CD4-positive, alpha-beta T cell treated with Interleukin-6 for 4 hours (primary cell): ENCODE data around the gene FFAR4.

ENCODE experiments used
- DNase-seq: peaks from one replicate; pipeline ENCODE4 v3.0.0-alpha.2; 2020; ENCODE audit warnings: mixed read lengths

The FFAR4 gene

GRCh38 chr10:93573051-93573909 lies 6.8 kb downstream of the FFAR4 start:
- no peak for DNase-seq

DNA sequence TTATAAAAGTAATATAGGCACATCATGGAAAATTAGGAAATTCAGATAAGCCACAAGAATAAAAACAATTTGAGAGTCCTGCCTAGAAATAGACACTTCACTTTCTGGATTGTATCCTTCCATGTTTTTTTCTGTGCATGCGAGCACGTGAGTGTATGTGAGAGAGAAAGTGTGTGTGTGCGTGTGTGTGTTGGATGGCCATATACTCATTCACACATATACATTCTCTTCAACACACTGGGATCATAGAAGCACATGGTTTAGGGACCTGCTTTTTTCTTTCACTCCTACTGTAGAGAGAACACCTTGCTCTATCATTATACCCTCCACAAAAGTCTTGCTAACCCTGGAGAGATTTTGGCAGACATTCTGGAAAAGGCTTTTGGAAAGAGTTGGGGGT lies 7.5 kb downstream of the FFAR4 start:
- no peak for DNase-seq

- no peak for DNase-seq
Measured at GRCh38 chr10:93576888-93577287, 10.4 kb downstream of the FFAR4 start.

DNA sequence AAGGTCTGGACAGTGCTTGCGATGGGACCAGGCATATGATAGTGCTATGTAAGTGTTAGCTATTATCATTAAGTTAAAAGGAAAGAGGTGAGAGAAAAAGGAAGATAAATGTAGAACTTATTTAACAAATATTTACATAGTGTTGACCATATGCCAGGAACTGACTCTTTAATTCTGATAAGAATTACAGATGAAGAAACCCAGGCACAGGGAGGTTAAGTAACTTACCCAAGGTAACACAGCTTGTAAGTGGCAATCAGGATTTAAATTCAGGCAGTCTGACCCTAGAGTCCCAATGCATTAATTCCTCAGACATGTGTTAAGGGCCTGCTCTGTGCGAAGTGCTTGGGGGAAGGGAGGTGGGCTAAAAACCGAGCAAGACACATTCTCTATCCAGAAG lies 11.1 kb downstream of the FFAR4 start:
- no peak for DNase-seq

GRCh38 chr10:93579089-93579488 lies 12.6 kb downstream of the FFAR4 start:
- no peak for DNase-seq

GRCh38 chr10:93579985-93580711 lies 13.7 kb downstream of the FFAR4 start:
- no peak for DNase-seq

- DNase-seq, result no peak
Measured at GRCh38 chr10:93580828-93581227, 14.4 kb downstream of the FFAR4 start.

- DNase-seq, result no peak
Measured at GRCh38 chr10:93584445-93584844, 18.0 kb downstream of the FFAR4 start.

DNA sequence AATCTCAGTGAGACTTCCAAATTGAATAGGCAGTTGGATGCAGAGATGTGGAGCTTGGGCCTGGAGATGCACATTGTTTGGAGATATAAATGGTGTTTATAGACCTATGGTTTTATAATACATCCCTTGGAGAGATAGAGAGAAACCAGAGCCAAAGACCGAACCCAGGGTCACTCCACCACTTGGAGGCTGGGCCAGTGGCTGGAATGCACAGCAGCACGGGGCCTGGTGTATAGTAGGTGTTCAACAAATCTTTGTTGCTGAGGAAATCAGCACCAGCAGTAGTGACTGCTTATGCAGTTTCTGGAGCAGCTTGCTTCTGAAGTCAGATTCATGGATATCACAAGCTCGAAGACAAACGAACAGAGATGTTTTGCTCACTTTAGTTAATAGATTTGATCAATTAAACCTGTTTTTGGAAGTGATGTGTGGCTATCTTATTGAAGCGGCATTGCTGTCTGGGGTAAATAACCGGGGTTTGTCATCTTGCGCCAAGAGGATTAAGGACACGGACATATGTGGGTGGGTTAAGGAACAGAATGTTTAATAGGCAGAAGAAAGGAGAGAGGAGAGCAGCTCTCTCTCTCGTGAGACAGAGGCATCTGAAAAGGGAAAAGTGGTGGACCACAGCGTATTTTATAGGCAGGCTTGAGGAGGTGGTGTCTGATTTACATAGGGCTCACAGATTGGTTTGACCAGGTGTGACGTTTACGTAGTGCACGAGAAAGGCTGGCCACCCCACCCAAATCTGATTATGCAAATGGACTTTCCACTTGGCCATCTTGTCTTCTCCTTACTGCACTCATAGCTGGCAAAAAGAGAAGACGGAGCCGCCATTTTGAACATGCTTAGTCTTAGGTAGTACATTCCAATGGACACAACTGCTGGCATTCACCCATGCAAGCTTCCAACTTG lies 23.4 kb downstream of the FFAR4 start:
- no peak for DNase-seq

GRCh38 chr10:93590638-93591037 lies 24.2 kb downstream of the FFAR4 start:
- DNase-seq, result no peak

DNA sequence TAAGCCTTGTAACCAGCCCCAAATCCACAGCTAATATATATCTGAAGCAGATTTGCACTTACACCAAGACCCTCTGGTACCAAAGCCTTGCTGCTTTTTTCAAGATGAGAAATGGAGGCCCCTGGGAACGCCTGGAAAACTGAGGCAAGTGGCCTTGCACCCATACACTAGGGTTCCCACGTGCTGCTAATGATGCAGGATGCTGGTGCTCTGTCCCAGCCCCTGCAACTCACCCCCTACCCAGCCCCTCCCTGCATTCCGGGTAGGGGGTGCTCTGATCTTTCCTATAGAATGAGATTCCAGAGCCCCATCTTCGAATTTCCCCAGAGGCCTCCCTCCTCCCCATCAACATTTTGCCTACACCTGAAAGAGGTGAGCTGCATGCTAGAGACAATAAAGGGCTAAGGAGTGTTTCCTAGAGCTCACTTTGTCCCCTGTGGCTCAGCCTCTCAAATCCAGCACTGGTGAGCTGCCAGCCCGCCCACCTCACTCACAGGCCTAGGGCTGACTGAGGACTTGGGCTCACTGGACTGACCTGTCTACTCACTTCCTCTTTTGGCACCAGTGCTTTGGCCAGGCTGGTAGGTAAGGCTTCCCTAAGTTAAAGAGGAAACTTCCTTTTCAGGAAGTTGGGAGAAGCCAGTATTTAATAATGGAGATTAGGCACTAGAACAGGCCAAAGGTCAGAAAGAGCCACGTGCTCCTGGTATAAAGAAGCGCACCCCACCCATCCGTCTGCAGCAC lies 24.8 kb downstream of the FFAR4 start:
- DNase-seq, result no peak

DNA sequence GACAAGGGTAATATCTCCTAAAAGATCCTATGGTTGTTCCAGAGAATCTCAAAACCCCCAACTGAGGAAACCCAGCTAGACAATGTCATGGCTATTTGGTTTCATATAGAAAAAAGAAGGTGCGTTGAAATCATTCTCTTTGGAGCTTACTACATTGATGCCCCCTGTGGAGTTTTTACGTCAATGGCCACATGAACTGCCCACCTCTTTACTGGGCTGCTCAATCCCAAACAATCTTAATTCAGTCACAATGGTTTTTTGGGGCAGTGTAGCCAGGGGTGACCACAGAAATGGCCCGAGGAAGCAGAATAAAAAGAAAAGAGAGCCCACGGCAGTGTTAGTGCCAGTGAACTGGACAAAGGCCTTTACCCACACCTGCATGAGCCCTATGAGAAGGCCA lies 26.8 kb downstream of the FFAR4 start:
- DNase-seq, result no peak

DNA sequence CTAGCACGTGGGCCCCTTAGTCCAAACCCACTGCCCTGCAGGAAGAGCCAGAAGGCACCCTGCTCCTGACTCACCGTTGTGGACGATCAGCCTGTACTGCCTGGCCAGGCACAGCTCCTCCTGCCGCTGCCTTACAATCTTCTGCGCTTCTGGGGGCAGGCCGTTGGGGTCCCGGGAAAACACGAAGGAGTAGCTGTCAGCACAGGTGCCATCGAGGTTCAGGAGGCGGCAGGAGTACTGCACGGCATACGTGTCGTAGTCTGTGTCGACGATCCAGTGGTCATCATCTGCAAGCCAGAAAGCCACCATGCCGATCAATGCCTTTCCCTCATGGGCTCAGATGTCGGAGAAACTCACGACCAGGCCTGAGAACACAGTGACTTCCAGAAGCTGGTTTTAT lies 27.3 kb downstream of the FFAR4 start:
- no peak for DNase-seq

GRCh38 chr10:93594518-93594917 lies 28.1 kb downstream of the FFAR4 start:
- no peak for DNase-seq

DNA sequence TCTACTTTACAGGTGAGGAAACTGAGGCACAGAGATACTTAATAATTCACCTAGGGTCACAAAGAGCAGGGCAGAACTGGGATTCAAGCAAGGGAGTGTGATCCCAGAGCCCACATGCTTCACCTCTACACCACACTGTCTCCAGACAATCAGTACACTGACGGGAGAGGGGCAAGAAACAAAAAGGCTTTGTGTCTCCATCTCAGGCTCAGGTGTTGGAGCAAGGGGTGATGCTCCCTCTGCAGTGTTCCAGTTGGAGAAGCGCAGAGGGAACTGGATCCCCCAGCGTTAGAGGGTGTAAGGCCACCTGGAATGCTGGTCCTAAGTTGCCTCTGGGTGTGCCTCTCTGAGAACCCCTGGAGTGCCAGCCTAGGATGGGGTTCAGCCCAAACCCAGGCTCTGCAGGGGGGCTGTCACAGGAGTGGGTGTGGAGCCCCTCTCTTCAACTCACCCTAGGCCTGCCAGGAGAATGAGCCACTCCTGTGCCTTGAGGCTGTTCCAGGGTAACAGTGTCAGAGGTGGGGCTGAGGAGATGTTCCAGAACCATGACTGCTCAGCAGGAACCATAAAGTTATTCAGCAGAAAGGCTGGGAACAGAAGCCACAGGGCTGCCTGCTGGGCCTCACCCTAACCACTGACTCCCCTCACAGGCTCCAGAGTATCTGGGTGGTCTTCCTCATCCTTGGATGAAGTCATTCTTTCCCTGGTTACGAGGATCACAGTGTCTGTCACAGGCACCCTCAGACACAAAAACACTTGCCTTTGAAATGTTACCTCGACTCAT lies 29.1 kb downstream of the FFAR4 start:
- DNase-seq, result no peak

DNA sequence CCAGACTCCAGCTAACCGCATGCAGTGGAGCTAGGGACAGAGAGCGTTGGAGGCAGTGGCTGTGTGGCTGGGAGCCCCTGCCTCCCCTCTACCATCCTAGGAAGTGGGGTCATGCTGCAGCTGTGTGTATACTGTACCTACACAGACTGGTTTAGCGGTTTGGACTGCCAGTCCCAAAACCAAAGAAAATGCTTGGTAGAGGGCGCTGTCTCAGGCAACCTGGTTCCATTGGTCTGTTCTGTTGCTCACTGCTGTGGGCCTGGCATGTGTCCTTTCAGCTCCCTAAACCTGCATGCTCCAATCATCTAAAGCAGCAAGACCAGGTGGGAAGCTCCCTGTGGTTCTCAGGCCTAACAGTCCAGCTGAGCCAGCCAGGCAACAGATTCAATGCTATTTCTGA lies 30.1 kb downstream of the FFAR4 start:
- no peak for DNase-seq

GRCh38 chr10:93597075-93597599 lies 30.7 kb downstream of the FFAR4 start:
- no peak for DNase-seq

DNA sequence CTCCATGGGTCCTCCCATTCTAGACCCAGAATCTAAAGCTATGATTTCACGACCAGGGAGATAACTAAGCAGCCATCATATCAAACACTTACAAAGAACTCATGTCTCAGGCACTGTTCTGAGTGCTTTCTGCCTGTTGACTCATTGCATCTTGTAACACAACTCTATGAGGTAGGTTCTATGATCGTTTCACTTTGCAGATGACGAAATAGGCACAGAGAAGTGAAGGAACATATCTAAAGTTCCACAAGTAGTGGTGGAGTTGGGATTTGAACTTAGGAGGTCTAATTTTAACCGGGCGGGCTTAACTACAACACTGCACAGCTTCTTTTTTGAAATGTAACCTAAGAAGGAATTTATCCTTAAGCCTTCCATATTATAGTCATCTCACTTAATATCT lies 31.7 kb downstream of the FFAR4 start:
- DNase-seq, result no peak

DNA sequence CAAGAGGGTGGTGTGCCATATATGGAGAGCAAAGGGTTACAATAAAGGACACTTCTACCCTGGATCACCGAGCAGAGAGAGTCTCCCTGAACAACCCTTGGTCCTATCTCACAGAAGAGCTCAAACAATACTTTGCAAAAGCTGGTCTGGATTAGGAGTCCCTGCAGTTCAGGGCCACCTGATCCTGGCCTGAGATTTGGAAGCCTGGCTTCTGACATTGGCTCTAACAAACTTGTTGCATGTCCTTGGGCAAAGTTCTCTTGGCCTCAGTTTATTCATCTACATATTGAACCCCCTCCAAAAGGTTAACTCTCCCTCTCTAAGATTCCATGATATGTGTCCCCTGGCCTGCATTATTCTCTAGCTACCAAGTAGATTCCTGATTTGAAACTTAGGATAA lies 32.9 kb downstream of the FFAR4 start:
- DNase-seq, result no peak

DNA sequence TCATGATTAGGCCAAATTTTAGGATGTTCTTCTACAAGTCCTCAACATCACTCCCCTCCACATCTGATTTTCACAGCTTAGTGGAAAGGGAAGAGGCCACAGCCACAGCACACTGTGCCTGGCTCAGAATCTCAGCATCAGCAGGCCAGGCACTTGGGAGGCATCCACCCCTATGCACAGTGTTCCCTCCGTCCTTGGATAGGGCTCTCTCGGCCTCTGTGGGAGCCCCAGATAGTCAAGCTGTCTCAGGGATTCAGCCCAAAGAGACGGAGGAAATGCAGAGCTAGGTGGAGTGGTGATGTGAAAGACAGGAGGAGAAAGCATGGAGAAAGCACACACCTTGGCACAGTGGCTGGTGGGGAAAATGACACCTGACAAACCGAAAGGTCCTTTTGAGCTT lies 33.3 kb downstream of the FFAR4 start:
- DNase-seq, result no peak

DNA sequence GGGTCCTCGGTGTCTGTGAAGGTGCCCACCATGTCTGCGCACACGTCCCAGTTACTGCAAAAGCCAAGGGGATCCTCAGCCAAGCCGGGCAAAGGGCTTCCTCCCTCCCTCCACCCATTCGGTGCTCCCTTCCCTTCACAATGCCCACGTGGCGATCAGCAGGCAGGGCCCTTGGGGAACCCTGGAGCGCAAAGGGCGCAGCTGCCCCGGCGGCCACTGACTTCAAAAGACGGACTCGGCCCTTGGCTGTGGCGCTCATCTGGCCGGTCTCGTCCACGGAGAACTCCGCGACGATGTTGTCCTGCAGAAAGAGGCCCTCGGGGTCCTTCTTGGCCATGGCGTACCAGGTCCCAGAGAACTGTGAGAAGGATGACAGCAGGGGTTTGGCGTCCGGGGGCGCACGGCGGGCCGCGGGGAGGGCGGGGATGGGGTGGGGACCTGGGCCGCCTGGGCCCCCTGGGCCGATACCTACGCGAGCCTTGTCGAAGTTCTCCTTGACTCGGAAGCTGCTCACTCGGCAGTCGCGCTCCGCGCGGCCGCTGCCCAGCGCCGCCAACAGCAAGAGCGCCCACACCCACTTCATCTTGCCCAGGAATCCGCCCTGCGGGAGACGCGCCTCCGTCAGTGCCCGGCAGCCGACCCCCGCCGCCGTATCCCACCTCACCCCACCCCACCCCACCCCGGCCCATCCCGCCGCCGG lies 34.1 kb downstream of the FFAR4 start:
- DNase-seq, result no peak
